Thyroid gland (tissue), 4 donors: ENCODE measurements around the gene OVCA2. TPM values are rescaled to one million over a fixed set of nuclear protein-coding genes. Genes with fewer than 3 reads are reported as not detected.

Experiments used
- DNase-seq, 2 donors: peaks; one replicate each; pipeline ENCODE4 v3.0.0-alpha.2; 2019
- H3K27ac ChIP-seq, 3 donors: fragments of 200-600 bp; sonication (generic); 1 replicate in 2 of 3; 2 replicates in 1 of 3; pipeline ENCODE4 v1.5.1; 2016 to 2019; ENCODE audit warnings: mild to moderate bottlenecking in 1 of 3, moderate library complexity in 1 of 3
- H3K27me3 ChIP-seq: fragments of 200-600 bp; sonication (generic); one replicate; pipeline ENCODE4 v1.5.1; 2019
- H3K36me3 ChIP-seq, 2 donors: fragments of 200-600 bp; sonication (generic); one replicate each; pipeline ENCODE4 v1.5.1; 2016 to 2019
- H3K4me1 ChIP-seq, 2 donors: fragments of 200-600 bp; sonication (generic); one replicate each; pipeline ENCODE4 v1.5.1; 2017 to 2019
- H3K4me3 ChIP-seq, 3 donors: fragments of 200-600 bp; sonication (generic); replicated peaks in 1 of 3; 1 replicate in 2 of 3; 2 replicates in 1 of 3; pipeline ENCODE4 v1.5.1; 2016; ENCODE audit warnings: mild to moderate bottlenecking in 1 of 3
- H3K9me3 ChIP-seq: fragments of 200-600 bp; sonication (generic); one replicate; pipeline ENCODE4 v1.5.1; 2017
- POLR2A ChIP-seq, 2 donors: fragments of 450-650 bp; IDR thresholded peaks; one replicate each; pipeline ENCODE4 v1.6.1; 2017; ENCODE audit warnings: antibody characterized with exemption in 2 of 2, mild to moderate bottlenecking in 2 of 2, moderate library complexity in 1 of 2
- WGBS, 2 donors: methylation state at CpG; one replicate each; pipeline ENCODE4 v1.1.5; 2017; 5-methylcytosine and 5-hydroxymethylcytosine counted together
- intact Hi-C: fragments of 100-400 bp; cut with DNase I; formaldehyde crosslinking; loops from one replicate; pipeline ENCODE4 v1.15.1; 2023
- total RNA-seq, 4 donors: library from RNA; depleted of rRNA; stranded (reverse); fragments of >200 nt; gene quantifications; one replicate each; pipeline ENCODE4 v1.2.3, GENCODE V29; 2016
- TF ChIP-seq, protein P1 (sequence below), 6 experiments: fragments of 200-600 bp in 3 of 6; fragments of 450-650 bp in 3 of 6; sonication (generic) in 3 of 6; IDR thresholded peaks; one replicate each; pipeline ENCODE4 v1.5.1; 2016 to 2019; ENCODE audit warnings: antibody characterized with exemption in 6 of 6, mild to moderate bottlenecking in 2 of 6, inconsistent platforms in 1 of 6, moderate library complexity in 1 of 6

Gene OVCA2
- total RNA-seq, 4 donors from 2014 or later = 37.6 to 54.1 (median 47.3) TPM

DNA sequence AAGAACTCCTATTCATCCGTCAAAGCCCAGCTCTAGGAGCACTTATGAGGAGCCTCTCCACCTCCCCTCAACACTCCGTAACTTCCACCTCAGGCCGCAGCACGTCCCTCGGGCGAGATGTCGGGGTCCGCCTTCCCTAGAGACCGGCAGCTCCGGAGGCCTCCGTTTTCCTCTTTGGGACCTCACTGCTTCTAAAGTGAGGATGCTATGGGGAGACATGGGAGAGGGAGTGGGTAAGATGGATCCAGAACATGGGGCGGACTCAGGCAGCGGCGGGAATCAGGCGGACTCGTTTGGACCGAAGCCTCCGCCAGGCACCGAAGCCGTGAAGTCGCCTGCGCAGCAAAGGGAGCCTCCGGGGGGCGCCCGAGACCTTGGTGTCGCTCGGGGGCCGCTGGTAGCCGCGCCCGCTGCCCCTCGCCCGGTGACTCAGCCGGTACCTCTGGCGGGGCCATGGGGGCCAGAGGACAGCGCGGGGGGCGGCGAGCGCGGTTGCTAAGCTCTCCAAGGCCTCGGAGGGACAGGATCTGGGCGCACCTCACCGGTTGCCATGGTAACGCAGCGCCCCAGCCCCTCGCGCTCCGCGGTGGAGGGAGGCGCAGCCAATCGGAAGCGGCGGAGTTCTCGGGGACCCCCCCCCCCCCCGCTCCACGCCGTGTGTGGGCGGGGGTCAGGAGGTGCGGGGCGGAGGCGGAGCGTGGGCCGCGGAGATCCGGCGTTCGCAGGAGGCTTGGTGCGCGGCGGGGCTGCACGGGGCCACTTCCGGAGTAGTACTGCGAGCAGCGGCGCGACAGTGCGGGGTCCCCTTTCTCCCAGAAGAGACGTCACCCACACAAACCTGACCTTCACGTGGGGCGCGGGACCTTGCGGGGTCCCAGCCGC is 11.8 kb downstream of the OVCA2 start:
- WGBS, 2 donors = 17 to 26% methylated on average over 17 to 20 of the region's 84 CpGs
- H3K36me3 ChIP-seq = peaks cover 0 to 5% of the 10 kb centered on the region in 2 donors
- H3K4me1 ChIP-seq = peaks cover 28 to 69% of the 10 kb centered on the region in 2 donors
- H3K4me3 ChIP-seq = peak overlapping the region in 1 of 3 donors; percentile 8
- H3K9me3 ChIP-seq = no peaks in the 10 kb centered on the region
- TF ChIP-seq POLR2A (IDR thresholded peaks at IDR 0.05) = no peak
- TF ChIP-seq, protein P1, sequence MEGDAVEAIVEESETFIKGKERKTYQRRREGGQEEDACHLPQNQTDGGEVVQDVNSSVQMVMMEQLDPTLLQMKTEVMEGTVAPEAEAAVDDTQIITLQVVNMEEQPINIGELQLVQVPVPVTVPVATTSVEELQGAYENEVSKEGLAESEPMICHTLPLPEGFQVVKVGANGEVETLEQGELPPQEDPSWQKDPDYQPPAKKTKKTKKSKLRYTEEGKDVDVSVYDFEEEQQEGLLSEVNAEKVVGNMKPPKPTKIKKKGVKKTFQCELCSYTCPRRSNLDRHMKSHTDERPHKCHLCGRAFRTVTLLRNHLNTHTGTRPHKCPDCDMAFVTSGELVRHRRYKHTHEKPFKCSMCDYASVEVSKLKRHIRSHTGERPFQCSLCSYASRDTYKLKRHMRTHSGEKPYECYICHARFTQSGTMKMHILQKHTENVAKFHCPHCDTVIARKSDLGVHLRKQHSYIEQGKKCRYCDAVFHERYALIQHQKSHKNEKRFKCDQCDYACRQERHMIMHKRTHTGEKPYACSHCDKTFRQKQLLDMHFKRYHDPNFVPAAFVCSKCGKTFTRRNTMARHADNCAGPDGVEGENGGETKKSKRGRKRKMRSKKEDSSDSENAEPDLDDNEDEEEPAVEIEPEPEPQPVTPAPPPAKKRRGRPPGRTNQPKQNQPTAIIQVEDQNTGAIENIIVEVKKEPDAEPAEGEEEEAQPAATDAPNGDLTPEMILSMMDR (IDR thresholded peaks at IDR 0.05) = peak in 4 of 6 experiments; percentile 19 to 48 (median 38)
- peak; percentile 56 to 59 for DNase-seq
- H3K27me3 ChIP-seq = peaks cover 5% of the 10 kb centered on the region
- intact Hi-C loops = loop anchor here (2.0 kb wide), 1 partner anchor 191 kb away; no protein-coding TSS in a partner anchor
- H3K27ac ChIP-seq = peak overlapping the region in 2 of 3 donors; percentile 44 to 58

DNA sequence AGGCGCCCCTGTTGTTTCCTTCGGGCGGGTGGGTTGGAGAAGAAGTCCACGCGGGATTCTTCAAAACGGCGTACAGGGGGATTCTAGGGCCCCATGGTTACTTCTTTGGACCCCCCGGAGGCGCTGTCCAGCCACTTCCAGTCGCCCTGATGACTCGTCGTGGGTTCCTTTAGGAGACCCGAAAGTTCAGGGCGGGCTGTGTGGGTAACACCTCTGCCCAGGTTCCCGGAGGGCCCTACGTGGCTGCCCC is 12.4 kb downstream of the OVCA2 start:
- 7 to 10% methylated on average over 8 to 12 of the region's 16 CpGs for WGBS, 2 donors
- no peak for DNase-seq
- H3K9me3 ChIP-seq = no peaks in the 10 kb centered on the region
- H3K4me3 ChIP-seq = peak overlapping the region in 1 of 3 donors; percentile 8
- H3K27ac ChIP-seq = peak overlapping the region in 2 of 3 donors; percentile 44 to 58
- intact Hi-C loops = loop anchor here (2.0 kb wide), 1 partner anchor 191 kb away; no protein-coding TSS in a partner anchor
- H3K27me3 ChIP-seq = peaks cover 5% of the 10 kb centered on the region
- H3K4me1 ChIP-seq = peaks cover 26 to 69% of the 10 kb centered on the region in 2 donors
- TF ChIP-seq, protein P1 (IDR thresholded peaks at IDR 0.05) = no peak
- TF ChIP-seq POLR2A (IDR thresholded peaks at IDR 0.05) = no peak
- peaks cover 0 to 6% of the 10 kb centered on the region in 2 donors for H3K36me3 ChIP-seq

DNA sequence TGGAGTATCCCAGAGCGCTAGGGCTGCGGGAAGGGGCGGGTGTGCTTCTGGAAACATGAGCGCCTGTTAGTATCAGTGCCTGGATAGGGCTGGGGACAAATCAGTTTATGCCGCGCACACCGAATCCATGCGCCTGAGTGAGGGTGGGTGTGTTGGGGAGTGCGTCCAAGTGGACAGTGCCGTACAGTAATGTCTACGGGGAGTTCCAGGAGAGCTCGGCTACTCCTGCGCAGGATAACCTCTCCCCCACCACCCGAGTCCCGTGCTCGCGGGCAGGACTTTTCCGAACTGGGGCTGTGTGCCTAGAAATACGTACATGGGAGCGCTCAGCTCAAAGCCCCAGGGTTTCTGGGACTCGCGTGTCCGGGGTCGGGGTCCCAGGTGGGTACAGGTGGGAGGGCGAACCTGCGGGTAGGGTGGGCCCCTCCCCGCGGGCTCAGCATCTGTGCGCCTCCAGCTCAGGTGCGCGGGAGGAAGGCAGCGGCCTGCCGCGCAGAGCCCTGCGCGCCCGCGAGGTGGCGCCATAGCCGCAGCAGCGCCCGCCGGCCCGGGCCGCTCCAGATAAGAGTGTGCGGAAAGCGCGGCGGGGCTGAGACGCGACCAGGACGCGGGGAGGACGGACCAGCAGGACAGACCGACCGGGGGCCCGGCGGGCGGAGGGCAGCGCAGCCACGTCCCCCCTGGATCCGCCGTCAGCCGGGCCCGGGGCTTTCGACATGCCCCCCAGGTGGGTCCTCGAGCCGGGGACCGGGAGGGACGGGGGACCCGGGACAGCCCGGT is 12.9 kb downstream of the OVCA2 start, which contains the start of gene HIC1:
Gene HIC1, plus strand, starts transcription at position 592 of the 780 bp plus-strand sequence. CDS start 1,588 bp downstream, outside the sequence.
- TF ChIP-seq, protein P1 (IDR thresholded peaks at IDR 0.05) = peak in 5 of 6 experiments; percentile 94 to 98 (median 97)
- peak in 1 of 2 donors; percentile 56 for TF ChIP-seq POLR2A (IDR thresholded peaks at IDR 0.05)
- peak within 1 kb of the TSS in 2 of 3 donors; percentile 21 to 58 for H3K4me3 ChIP-seq
- peaks cover 23 to 71% of the 10 kb centered on the region in 2 donors for H3K4me1 ChIP-seq
- peak within 1 kb of the TSS; percentile 87 to 91 (median 90) for H3K27ac ChIP-seq
- peak; percentile 61 to 72 for DNase-seq
- no peaks in the 10 kb centered on the region for H3K9me3 ChIP-seq
- H3K36me3 ChIP-seq = peaks cover 0 to 6% of the 10 kb centered on the region in 2 donors
- WGBS, 2 donors = 3% methylated on average over 43 of the region's 72 CpGs; no CpG with 5 or more reads in 1 of the 2 donors
- intact Hi-C loops = loop anchor here (2.0 to 5.0 kb wide), 3 partner anchors 38 to 228 kb away; no protein-coding TSS in a partner anchor
- H3K27me3 ChIP-seq = peaks cover 5% of the 10 kb centered on the region

DNA sequence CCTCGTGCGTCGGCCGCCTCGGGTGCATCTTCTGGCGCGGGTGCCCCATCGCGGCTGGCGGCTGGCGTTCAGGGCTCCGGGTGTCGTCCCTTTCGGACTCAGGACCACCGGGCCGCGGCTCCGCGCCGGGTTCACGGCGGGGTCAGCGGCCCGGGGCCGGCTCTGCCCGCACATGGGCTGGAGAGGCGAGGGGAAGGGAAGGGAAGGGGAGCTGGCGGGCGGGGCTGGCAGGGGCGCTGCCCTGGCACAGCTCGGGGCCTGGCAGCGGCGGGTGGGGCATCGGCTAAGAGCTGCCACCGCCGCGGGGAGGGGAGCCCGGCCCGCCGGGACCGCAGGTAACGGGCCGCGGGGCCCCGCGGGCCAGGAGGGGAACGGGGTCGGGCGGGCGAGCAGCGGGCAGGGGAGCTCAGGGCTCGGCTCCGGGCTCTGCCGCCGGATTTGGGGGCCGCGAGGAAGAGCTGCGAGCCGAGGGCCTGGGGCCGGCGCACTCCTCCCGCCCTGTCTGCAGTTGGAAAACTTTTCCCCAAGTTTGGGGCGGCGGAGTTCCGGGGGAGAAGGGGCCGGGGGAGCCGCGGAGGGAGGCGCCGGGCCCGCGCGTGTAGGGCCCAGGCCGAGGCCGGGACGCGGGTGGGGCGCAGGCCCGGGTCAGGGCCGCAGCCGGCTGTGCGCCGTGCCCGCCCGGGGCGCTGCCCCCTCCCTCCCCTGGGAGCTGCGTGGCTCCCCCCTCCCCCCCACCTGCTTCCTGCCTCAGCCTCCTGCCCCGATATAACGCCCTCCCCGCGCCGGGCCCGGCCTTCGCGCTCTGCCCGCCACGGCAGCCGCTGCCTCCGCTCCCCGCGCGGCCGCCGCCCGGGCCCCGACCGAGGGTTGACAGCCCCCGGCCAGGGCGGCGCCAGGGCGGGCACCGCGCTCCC is 13.7 kb downstream of the OVCA2 start:
- H3K27me3 ChIP-seq = peaks cover 5% of the 10 kb centered on the region
- TF ChIP-seq, protein P1 (IDR thresholded peaks at IDR 0.05) = no peak
- no peak for TF ChIP-seq POLR2A (IDR thresholded peaks at IDR 0.05)
- peaks cover 0 to 6% of the 10 kb centered on the region in 2 donors for H3K36me3 ChIP-seq
- H3K4me3 ChIP-seq = peak overlapping the region in 2 of 3 donors; percentile 21 to 58
- H3K4me1 ChIP-seq = peaks cover 21 to 74% of the 10 kb centered on the region in 2 donors
- DNase-seq = no peak
- H3K27ac ChIP-seq = peak overlapping the region; percentile 89 to 91 (median 90)
- intact Hi-C loops = loop anchor here (2.0 to 5.0 kb wide), 3 partner anchors 37 to 227 kb away; no protein-coding TSS in a partner anchor
- H3K9me3 ChIP-seq = no peaks in the 10 kb centered on the region
- 3 to 6% methylated on average over 6 to 27 of the region's 113 CpGs for WGBS, 2 donors
